ENCODE data around the gene VAC14.

The VAC14 gene

GRCh38 chr16:70764632-70765031, 36.3 kb downstream of the VAC14 start:
- no peak for DNase-seq (ENCODE audit: low read depth in 2 of 2)

- no peak for DNase-seq (ENCODE audit: low read depth in 2 of 2)
Measured at GRCh38 chr16:70760221-70760620, 40.7 kb downstream of the VAC14 start.

GRCh38 chr16:70759666-70760065, 41.3 kb downstream of the VAC14 start:
- no peak for DNase-seq (ENCODE audit: low read depth in 2 of 2)

- no peak for DNase-seq (ENCODE audit: low read depth in 2 of 2)
Measured at GRCh38 chr16:70758786-70759185, 42.2 kb downstream of the VAC14 start.

- no peak for DNase-seq (ENCODE audit: low read depth in 2 of 2)
Measured at GRCh38 chr16:70757183-70757582, 43.8 kb downstream of the VAC14 start.

- DNase-seq (ENCODE audit: low read depth in 2 of 2): no peak
Measured at GRCh38 chr16:70756071-70756470, 44.9 kb downstream of the VAC14 start.

- DNase-seq (ENCODE audit: low read depth in 2 of 2): no peak
Measured at GRCh38 chr16:70754851-70755600, 45.9 kb downstream of the VAC14 start.

GRCh38 chr16:70754371-70754770, 46.6 kb downstream of the VAC14 start:
- DNase-seq (ENCODE audit: low read depth in 2 of 2): no peak

- DNase-seq (ENCODE audit: low read depth in 2 of 2): no peak
Measured at GRCh38 chr16:70753694-70754325, 47.1 kb downstream of the VAC14 start.

- DNase-seq (ENCODE audit: low read depth in 2 of 2): no peak
Measured at GRCh38 chr16:70753228-70753627, 47.7 kb downstream of the VAC14 start.

GRCh38 chr16:70752426-70752825, 48.5 kb downstream of the VAC14 start:
- no peak for DNase-seq (ENCODE audit: low read depth in 2 of 2)

GRCh38 chr16:70751593-70751992, 49.4 kb downstream of the VAC14 start:
- no peak for DNase-seq (ENCODE audit: low read depth in 2 of 2)

GRCh38 chr16:70750893-70751467, 50.0 kb downstream of the VAC14 start:
- no peak for DNase-seq (ENCODE audit: low read depth in 2 of 2)

GRCh38 chr16:70749681-70750601, 51.0 kb downstream of the VAC14 start:
- no peak for DNase-seq (ENCODE audit: low read depth in 2 of 2)

GRCh38 chr16:70749006-70749678, 51.8 kb downstream of the VAC14 start:
- no peak for DNase-seq (ENCODE audit: low read depth in 2 of 2)

GRCh38 chr16:70747703-70748631, 53.0 kb downstream of the VAC14 start:
- no peak for DNase-seq (ENCODE audit: low read depth in 2 of 2)

- no peak for DNase-seq (ENCODE audit: low read depth in 2 of 2)
Measured at GRCh38 chr16:70746708-70747424, 54.1 kb downstream of the VAC14 start.

- DNase-seq (ENCODE audit: low read depth in 2 of 2): no peak
Measured at GRCh38 chr16:70746040-70746707, 54.8 kb downstream of the VAC14 start.

- DNase-seq (ENCODE audit: low read depth in 2 of 2): no peak
Measured at GRCh38 chr16:70745536-70746025, 55.4 kb downstream of the VAC14 start.

Data from stimulated activated CD4-positive, alpha-beta T cell treated with anti-CD3 and anti-CD28 coated beads, Interleukin-1b, Interleukin-23, amount 100 ng/mL, for 1 hour (primary cell).